ENCODE measurements around the gene APIP. TPM values are rescaled to one million over a fixed set of nuclear protein-coding genes. Genes with fewer than 3 reads are reported as not detected.
A peak's percentile ranks its signal among the peaks of the same experiment; 100 is the strongest.

APIP gene
- total RNA-seq, 1 experiment from 2014 or later, result 58.2 TPM

DNA sequence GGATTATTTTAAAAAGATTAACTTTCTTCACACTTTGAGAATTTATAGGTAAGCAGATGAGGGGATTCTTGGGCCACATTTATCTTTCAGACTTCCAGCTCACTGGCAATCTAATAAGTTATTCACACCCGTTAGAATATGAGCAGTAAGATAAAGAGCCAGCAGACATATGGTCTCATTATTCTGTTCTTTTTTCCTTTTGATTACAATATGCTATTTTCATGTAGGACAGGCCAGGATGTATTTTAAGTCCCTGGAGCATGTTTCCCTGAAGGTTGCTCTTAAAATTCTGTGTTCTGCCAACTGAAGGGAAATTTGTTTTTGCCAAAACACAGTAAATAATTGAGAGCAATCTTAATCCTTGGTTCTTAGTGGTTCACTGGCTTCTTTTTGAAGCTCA, 22.4 kb upstream of the APIP start:
- H3K36me3 ChIP-seq, result peaks cover 14% of the 10 kb centered on the region
- H3K9me3 ChIP-seq (replicated peaks), result no peaks in the 10 kb centered on the region

DNA sequence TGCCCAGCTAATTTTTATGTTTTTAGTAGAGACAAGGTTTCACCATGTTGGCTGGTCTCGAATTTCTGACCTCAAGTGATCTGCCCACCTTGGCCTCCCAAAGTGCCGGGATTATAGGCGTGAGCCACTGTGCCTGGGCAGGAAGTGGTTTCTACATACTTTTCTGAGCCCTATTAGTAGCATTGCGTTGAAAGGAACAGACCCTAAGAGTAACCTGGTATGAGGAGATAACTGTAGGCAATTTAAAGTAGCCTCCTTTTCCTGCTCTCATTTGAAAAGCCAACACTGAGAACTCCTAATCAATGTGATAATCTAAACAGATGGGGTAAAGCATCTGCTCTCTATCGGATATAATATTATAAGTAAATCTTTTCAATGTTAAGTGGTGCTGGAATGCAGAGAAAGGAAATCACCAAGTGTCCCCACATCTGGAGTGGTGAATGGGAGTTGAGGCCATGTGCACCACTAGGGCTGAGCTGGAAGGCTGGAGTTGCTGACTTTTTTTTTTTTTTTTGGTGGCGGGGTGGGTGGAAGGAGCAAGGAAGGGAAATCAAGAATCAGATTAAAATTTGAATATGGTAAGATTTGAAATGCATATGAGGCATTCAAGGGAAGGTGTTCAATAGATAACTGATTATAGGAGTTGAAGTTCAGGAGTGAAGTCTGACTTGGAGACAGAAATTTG, 20.9 kb upstream of the APIP start:
- no peak for DNase-seq (ENCODE audit: low read depth in 1 of 2, low spot score in 2 of 2)
- no peak overlapping the region for H3K27ac ChIP-seq
- no peaks in the 10 kb centered on the region for H3K27me3 ChIP-seq (replicated peaks)
- H3K4me1 ChIP-seq (replicated peaks), result 0 out of 2 replicates have a peak, but pooled peaks cover 5% of the 10 kb centered on the region
- peaks cover 25% of the 10 kb centered on the region for H3K36me3 ChIP-seq
- no peak overlapping the region for H3K4me3 ChIP-seq
- H3K9me3 ChIP-seq (replicated peaks), result no peaks in the 10 kb centered on the region

More for the DNA sequence above, 22.4 kb upstream of the APIP start:
- Histone ChIP-seq H3K4me1 (replicated peaks) (0 out of 2 replicates have a peak, but pooled peaks cover 5% of the 10 kb centered on the region), H3K4me3 (no peak overlapping the region), H3K27me3 (replicated peaks) (no peaks in the 10 kb centered on the region), H3K27ac (no peak overlapping the region)
- DNase-seq (ENCODE audit: low read depth in 1 of 2, low spot score in 2 of 2), result no peak

DNA sequence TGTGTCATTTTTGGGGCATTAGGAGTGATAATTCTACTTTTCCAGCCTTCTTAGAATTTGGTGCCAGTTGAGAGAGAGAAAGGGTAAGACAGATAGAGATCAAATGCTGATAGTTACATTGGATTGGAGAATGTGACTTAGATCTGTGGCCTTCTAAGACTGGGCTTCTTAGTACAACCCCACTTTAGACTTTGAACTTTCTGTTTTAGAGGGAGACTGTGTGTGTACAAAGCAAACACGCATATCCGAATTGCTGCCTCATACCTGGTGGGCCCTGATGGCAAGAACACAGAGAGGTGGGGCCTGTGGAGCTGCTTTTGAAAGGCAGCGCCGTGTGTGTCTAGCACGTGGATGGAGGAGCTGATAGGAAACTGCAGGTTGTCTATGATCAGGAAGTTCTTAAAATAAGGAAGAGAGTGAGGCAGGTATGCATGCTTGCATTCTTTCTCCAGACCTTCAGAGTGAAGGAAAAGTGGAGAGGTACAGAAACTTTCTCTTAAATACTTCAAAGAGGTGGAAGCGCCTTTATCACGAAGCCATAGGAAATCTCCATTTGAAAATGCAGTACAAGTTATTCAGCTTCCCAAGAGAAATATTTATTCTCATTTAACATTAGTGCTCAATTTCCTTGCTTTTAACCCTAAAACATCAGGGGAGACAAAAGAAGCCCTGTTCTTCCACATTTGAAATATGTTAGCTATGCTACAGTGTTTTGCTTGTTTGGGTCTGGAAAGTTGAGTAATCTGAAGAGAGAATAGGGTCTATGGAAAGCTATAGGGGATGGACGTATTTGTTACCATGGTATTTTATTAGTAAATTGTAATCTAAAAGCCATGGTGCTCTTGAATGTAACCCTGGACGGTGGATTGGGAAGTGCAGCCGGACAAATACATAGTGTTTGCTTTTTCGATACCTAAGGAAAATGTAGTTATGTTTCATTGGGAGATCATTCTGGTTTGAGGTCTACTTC, 13.9 kb upstream of the APIP start:
- no peak overlapping the region for H3K27ac ChIP-seq
- H3K4me3 ChIP-seq, result no peak overlapping the region
- H3K27me3 ChIP-seq (replicated peaks), result no peaks in the 10 kb centered on the region
- DNase-seq (ENCODE audit: low read depth in 1 of 2, low spot score in 2 of 2), result no peak
- no peaks in the 10 kb centered on the region for H3K9me3 ChIP-seq (replicated peaks)
- peaks cover 13% of the 10 kb centered on the region for H3K36me3 ChIP-seq
- H3K4me1 ChIP-seq (replicated peaks), result peaks cover 37% of the 10 kb centered on the region

DNA sequence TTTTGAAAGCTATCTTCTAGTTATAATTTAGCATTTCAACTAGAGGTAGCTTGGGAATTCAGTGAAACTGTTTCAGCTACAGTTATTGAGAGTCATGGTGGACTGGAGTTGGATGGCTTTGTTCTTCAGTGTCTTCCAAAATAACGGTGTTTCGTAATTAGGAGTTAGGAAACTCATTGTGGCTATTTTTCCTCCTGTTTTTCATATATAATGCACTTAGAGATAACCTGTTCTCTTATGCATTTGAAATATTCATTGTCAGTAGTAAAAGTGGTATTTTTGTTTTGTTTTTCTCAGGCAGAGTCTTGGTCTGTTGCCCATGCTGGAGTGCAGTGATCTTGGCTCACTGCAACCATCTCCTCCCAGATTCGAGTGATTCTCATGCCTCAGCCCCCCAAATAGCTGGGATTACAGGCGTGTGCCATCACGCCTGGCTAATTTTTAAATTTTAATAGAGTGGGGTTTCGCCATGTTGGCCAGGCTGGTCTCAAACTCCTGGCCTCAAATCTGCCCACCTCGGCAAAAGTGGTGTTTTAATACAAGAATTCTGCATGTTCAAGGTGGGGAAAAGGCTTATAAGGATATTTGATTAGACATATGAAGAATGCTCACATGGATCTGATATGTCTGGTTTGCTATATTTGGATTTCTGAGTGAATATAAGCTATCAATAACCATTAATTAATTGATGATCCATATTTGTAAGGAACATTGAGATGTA, 12.9 kb upstream of the APIP start:
- H3K4me1 ChIP-seq (replicated peaks), result peaks cover 42% of the 10 kb centered on the region

DNA sequence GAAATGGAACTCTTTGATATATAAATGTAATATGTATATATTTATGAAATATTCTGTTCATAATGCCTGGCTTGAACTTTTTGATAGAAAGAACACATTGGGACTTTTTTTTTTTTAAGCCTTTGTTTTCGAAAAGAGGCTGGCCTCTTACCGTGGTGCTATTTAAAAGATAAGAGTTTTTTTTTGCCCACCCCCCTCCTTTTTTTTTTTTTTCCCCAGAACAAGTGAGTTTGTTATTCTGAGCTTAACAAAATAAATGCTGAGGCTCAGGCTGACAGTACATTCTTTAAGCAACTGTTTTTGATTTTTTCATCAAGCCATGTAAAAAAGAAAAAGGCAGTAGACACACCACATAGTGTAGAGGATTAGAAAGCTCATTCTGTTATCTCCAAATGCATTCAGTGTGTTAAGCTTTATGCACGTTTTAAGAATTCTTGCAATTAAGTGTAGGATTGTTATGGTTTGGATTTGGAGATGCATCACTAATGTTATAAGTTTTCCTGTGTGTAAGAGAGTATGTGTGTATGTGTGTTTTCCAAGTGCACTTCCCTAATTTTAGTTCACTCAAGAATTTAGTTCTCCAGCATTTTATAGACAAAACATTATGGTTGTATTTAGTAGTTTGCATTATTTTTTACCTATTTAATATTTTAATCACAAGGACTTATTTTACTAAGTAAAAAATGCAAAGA, 12.2 kb upstream of the APIP start:
- DNase-seq (ENCODE audit: low read depth in 1 of 2, low spot score in 2 of 2), result peak in 1 of 2 experiments; percentile 63
- Histone ChIP-seq H3K4me1 (replicated peaks) (peaks cover 49% of the 10 kb centered on the region), H3K9me3 (replicated peaks) (no peaks in the 10 kb centered on the region), H3K27me3 (replicated peaks) (no peaks in the 10 kb centered on the region), H3K4me3 (no peak overlapping the region), H3K36me3 (peaks cover 13% of the 10 kb centered on the region), H3K27ac (no peak overlapping the region)

More for the DNA sequence above, 12.9 kb upstream of the APIP start:
- H3K36me3 ChIP-seq, result peaks cover 13% of the 10 kb centered on the region
- no peak for DNase-seq (ENCODE audit: low read depth in 1 of 2, low spot score in 2 of 2)
- H3K27me3 ChIP-seq (replicated peaks), result no peaks in the 10 kb centered on the region
- H3K4me3 ChIP-seq, result no peak overlapping the region
- no peaks in the 10 kb centered on the region for H3K9me3 ChIP-seq (replicated peaks)
- H3K27ac ChIP-seq, result no peak overlapping the region

DNA sequence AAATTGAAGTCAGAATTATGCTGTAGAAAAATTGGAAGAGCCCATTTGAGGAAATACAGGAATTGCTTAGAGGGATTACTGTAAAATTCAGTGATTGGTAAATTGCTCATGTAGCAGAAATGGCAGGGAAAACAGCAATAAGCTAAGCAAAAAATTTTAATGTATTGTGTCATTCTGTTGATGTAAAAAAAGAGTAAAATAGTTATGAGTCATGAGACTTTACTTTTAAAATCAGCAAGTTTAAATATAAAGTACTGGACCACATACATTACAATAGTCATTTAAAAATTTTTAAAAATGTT, 10.6 kb upstream of the APIP start:
- Histone ChIP-seq H3K4me1 (replicated peaks) (peaks cover 49% of the 10 kb centered on the region), H3K27me3 (replicated peaks) (no peaks in the 10 kb centered on the region), H3K27ac (peak overlapping the region; percentile 7), H3K36me3 (peaks cover 5% of the 10 kb centered on the region; the same call in 1 of the 2 replicates), H3K4me3 (no peak overlapping the region), H3K9me3 (replicated peaks) (no peaks in the 10 kb centered on the region)
- peak in 1 of 2 experiments; percentile 40 for DNase-seq (ENCODE audit: low read depth in 1 of 2, low spot score in 2 of 2)

- DNase-seq (ENCODE audit: low read depth in 1 of 2, low spot score in 2 of 2), result peak in 1 of 2 experiments; percentile 71
- no peaks in the 10 kb centered on the region for H3K27me3 ChIP-seq (replicated peaks)
- peaks cover 5% of the 10 kb centered on the region; the same call in 1 of the 2 replicates for H3K36me3 ChIP-seq
- peak overlapping the region; percentile 7; the same call in 1 of the 2 replicates for H3K27ac ChIP-seq
- H3K4me3 ChIP-seq, result no peak overlapping the region
- H3K9me3 ChIP-seq (replicated peaks), result no peaks in the 10 kb centered on the region
- H3K4me1 ChIP-seq (replicated peaks), result peaks cover 49% of the 10 kb centered on the region
Measured at GRCh38 chr11:34926101-34926830, 10.1 kb upstream of the APIP start.

GRCh38 chr11:34924714-34925113, 8.5 kb upstream of the APIP start:
- no peak for DNase-seq (ENCODE audit: low read depth in 1 of 2, low spot score in 2 of 2)
- Histone ChIP-seq H3K36me3 (peaks cover 5% of the 10 kb centered on the region; the same call in 1 of the 2 replicates), H3K27ac (no peak overlapping the region), H3K4me3 (no peak overlapping the region), H3K4me1 (replicated peaks) (peaks cover 49% of the 10 kb centered on the region), H3K27me3 (replicated peaks) (no peaks in the 10 kb centered on the region), H3K9me3 (replicated peaks) (no peaks in the 10 kb centered on the region)

- DNase-seq (ENCODE audit: low read depth in 1 of 2, low spot score in 2 of 2), result no peak
- H3K4me1 ChIP-seq (replicated peaks), result peaks cover 30% of the 10 kb centered on the region
- H3K9me3 ChIP-seq (replicated peaks), result no peaks in the 10 kb centered on the region
- no peak overlapping the region for H3K4me3 ChIP-seq
- no peak overlapping the region for H3K27ac ChIP-seq
- peaks cover 7% of the 10 kb centered on the region; the same call in 1 of the 2 replicates for H3K36me3 ChIP-seq
- H3K27me3 ChIP-seq (replicated peaks), result no peaks in the 10 kb centered on the region
Measured at GRCh38 chr11:34921156-34921555, 5.0 kb upstream of the APIP start.

GRCh38 chr11:34916843-34917770, 928 bp upstream of the APIP start:
- H3K36me3 ChIP-seq, result peaks cover 27% of the 10 kb centered on the region
- H3K27ac ChIP-seq, result peak overlapping the region; percentile 78
- peaks cover 14% of the 10 kb centered on the region for H3K4me1 ChIP-seq (replicated peaks)
- H3K4me3 ChIP-seq, result peak overlapping the region; percentile 85
- DNase-seq (ENCODE audit: low read depth in 1 of 2, low spot score in 2 of 2), result no peak
- no peaks in the 10 kb centered on the region for H3K9me3 ChIP-seq (replicated peaks)
- H3K27me3 ChIP-seq (replicated peaks), result no peaks in the 10 kb centered on the region

DNA sequence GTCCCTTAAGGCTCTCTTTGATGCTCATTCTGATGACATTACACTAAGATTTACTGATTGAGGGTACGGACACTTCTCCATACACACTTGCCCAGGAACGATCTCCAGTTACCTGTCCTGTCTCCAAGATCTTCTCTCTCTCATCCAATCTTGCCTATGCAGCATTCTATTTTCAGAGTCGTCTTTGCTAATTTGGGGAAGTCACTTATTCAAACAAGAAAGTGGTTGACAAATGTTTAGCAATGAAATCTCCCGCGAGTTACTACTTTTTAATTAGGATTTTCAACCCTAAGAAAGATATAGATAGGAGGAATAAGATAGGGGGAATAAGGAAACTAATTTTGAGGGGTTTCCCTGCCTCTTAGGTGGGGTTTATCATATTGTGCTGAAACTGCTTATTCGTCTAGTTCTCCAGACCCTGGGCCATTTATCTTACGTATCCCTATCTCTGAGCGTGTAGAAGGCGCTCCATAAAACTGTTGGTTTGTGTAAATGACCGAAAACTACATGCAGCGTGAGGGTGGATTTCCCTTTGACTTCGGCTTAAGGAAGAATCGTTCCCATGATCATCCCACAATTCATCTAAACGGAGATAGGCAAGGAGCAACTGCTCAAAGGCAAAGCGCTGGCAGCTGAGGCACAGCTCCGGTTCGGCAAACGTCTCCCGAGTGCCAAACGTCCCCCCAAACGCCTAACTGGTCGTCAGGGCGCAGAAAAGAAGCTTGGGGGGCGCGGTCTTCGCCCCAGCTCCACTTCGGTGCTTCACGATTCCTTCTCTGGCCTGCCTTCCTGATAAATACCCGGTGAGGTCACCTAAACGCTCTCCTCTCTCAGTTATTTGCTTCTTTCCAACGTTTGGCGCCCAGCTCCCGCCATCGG, 804 bp downstream of the APIP start:
- H3K27me3 ChIP-seq (replicated peaks), result no peaks in the 10 kb centered on the region
- peak overlapping the region; percentile 85 for H3K4me3 ChIP-seq
- no peak for DNase-seq (ENCODE audit: low read depth in 1 of 2, low spot score in 2 of 2)
- peak overlapping the region; percentile 79 for H3K27ac ChIP-seq
- H3K9me3 ChIP-seq (replicated peaks), result no peaks in the 10 kb centered on the region
- H3K36me3 ChIP-seq, result peaks cover 26% of the 10 kb centered on the region
- peaks cover 14% of the 10 kb centered on the region for H3K4me1 ChIP-seq (replicated peaks)
